NCI-H1930 (cell line): ENCODE results near the gene KRT3.
"Not testable (repeated sequence)": the region's sequence is repeated elsewhere in the genome, so short reads cannot be mapped to it uniquely, and the experiment has no call there.

Experiments
- DNase-seq, 2 experiments: peaks; one replicate each; lab custom pipeline; 2025; lab: John Stamatoyannopoulos, UW

KRT3 gene

GRCh38 chr12:52760623-52761022 lies 35.3 kb downstream of the KRT3 start:
- no peak for DNase-seq

- no peak for DNase-seq
These were observed 36.2 kb downstream of the KRT3 start for GRCh38 chr12:52759695-52760094.

GRCh38 chr12:52759218-52759617 lies 36.7 kb downstream of the KRT3 start:
- no peak for DNase-seq

- DNase-seq = no peak
These were observed 38.3 kb downstream of the KRT3 start for GRCh38 chr12:52757449-52758176.

- DNase-seq = no peak
These were observed 39.5 kb downstream of the KRT3 start for GRCh38 chr12:52756281-52756960.

GRCh38 chr12:52755533-52755932 lies 40.4 kb downstream of the KRT3 start:
- DNase-seq = no peak

GRCh38 chr12:52754135-52754534 lies 41.8 kb downstream of the KRT3 start:
- DNase-seq = no peak

GRCh38 chr12:52753283-52753682 lies 42.6 kb downstream of the KRT3 start:
- no peak for DNase-seq

GRCh38 chr12:52752516-52752915 lies 43.4 kb downstream of the KRT3 start:
- no peak for DNase-seq

- DNase-seq = no peak
These were observed 44.1 kb downstream of the KRT3 start for GRCh38 chr12:52751795-52752194.

GRCh38 chr12:52750532-52750931 lies 45.4 kb downstream of the KRT3 start:
- DNase-seq = not testable (repeated sequence)

GRCh38 chr12:52749827-52750226 lies 46.1 kb downstream of the KRT3 start:
- no peak for DNase-seq

- no peak for DNase-seq
These were observed 47.3 kb downstream of the KRT3 start for GRCh38 chr12:52748578-52748977.

- DNase-seq = no peak
These were observed 50.4 kb downstream of the KRT3 start for GRCh38 chr12:52745554-52745953.

- no peak for DNase-seq
These were observed 51.3 kb downstream of the KRT3 start for GRCh38 chr12:52744493-52745156.

GRCh38 chr12:52742822-52743457 lies 53.0 kb downstream of the KRT3 start:
- DNase-seq = no peak

GRCh38 chr12:52742196-52742580 lies 53.7 kb downstream of the KRT3 start:
- DNase-seq = no peak

- DNase-seq = no peak
These were observed 54.3 kb downstream of the KRT3 start for GRCh38 chr12:52741375-52742195.

- no peak for DNase-seq
These were observed 55.3 kb downstream of the KRT3 start for GRCh38 chr12:52740584-52740983.

- no peak for DNase-seq
These were observed 56.0 kb downstream of the KRT3 start for GRCh38 chr12:52739963-52740362.
